Activated T-helper 17 cell treated with anti-CD3 and anti-CD28 coated beads, Interleukin-2, amount 50 U/mL, for 72 hours (primary cell): ENCODE measurements around the gene KIAA1217. TPM values are rescaled to one million over a fixed set of nuclear protein-coding genes. Genes with fewer than 3 reads are reported as not detected.

Experiments
- ATAC-seq: fragments of 150-1000 bp; cut with Tn5 transposase; replicated peaks from 2 replicates; pipeline ENCODE4 v1.10.0; 2021; ENCODE audit warnings: mild to moderate bottlenecking, moderate library complexity
- H3K27ac Mint-ChIP-seq: one replicate; pipeline ENCODE4 v1.8.0; 2022; ENCODE audit warnings: mixed read lengths
- H3K27me3 Mint-ChIP-seq: one replicate; pipeline ENCODE4 v1.8.0; 2022; ENCODE audit warnings: mixed read lengths
- H3K36me3 Mint-ChIP-seq: one replicate; pipeline ENCODE4 v1.8.0; 2022; ENCODE audit warnings: low read depth, mild to moderate bottlenecking, mixed read lengths
- H3K4me1 Mint-ChIP-seq: one replicate; pipeline ENCODE4 v1.8.0; 2022; ENCODE audit warnings: mixed read lengths
- H3K4me3 Mint-ChIP-seq: one replicate; pipeline ENCODE4 v1.8.0; 2022; ENCODE audit warnings: mild to moderate bottlenecking, mixed read lengths
- H3K9me3 Mint-ChIP-seq: one replicate; pipeline ENCODE4 v1.8.0; 2022; ENCODE audit warnings: mixed read lengths
- total RNA-seq, 2 donors: library from RNA; stranded (reverse); gene quantifications; one replicate each; pipeline ENCODE4 v1.2.3, GENCODE V29; 2022

The KIAA1217 gene
- total RNA-seq, 2 donors from 2014 or later = 2.1 to 2.6 TPM

DNA sequence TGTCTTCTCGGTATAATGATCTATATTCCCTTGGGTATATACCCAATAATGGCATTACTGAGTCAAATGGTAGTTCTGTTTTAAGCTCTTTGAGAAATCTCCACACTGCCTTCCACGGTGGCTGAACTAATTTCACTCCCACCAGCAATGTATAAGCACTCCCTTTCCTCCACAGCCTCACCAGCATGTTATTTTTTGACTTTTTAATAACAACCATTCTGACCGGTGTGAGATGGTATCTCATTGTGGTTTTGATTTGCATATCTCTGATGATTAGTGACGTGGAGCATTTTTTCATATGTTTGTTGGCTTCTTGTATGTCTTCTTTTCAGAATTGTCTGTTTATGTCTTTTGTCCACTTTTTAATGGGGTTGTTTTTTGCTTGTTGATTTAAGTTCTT, 33.6 kb downstream of the KIAA1217 start:
- Mint-ChIP-seq H3K4me1 (no peaks in the 10 kb centered on the region), H3K27me3 (peaks cover 21% of the 10 kb centered on the region), H3K27ac (no peak overlapping the region), H3K36me3 (no peaks in the 10 kb centered on the region), H3K9me3 (no peaks in the 10 kb centered on the region), H3K4me3 (no peak overlapping the region)
- ATAC-seq = no peak

DNA sequence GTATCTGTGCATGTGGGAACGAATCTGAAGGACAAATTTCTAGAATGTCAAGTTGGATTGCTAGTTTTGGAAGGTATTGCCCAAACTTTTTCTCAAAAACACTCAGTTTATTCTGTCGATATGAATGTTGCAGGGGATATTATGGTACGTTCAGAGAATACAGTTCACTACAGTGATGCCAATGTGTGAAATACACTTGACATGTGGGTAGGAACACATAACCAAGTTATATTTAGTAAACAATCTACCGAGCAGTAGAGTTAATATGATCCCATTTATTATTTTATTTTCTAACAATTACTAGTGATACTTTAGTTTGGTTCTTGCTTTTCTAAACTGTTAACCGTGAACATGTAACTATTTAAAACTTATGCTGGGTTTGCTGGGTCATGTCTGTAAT, 37.4 kb downstream of the KIAA1217 start:
- Mint-ChIP-seq H3K27me3 (peaks cover 14% of the 10 kb centered on the region), H3K36me3 (no peaks in the 10 kb centered on the region), H3K9me3 (no peaks in the 10 kb centered on the region), H3K27ac (no peak overlapping the region), H3K4me3 (no peak overlapping the region), H3K4me1 (no peaks in the 10 kb centered on the region)
- no peak for ATAC-seq

GRCh38 chr10:24247841-24248240, 38.9 kb downstream of the KIAA1217 start:
- H3K27me3 Mint-ChIP-seq = peaks cover 12% of the 10 kb centered on the region
- no peaks in the 10 kb centered on the region for H3K36me3 Mint-ChIP-seq
- H3K4me3 Mint-ChIP-seq = no peak overlapping the region
- ATAC-seq = no peak
- H3K4me1 Mint-ChIP-seq = no peaks in the 10 kb centered on the region
- H3K9me3 Mint-ChIP-seq = no peaks in the 10 kb centered on the region
- H3K27ac Mint-ChIP-seq = no peak overlapping the region

GRCh38 chr10:24249829-24250415, 41.0 kb downstream of the KIAA1217 start:
- Mint-ChIP-seq H3K27me3 (peaks cover 10% of the 10 kb centered on the region), H3K27ac (no peak overlapping the region), H3K36me3 (no peaks in the 10 kb centered on the region), H3K4me3 (no peak overlapping the region), H3K4me1 (no peaks in the 10 kb centered on the region), H3K9me3 (no peaks in the 10 kb centered on the region)
- ATAC-seq = peak; percentile 11

DNA sequence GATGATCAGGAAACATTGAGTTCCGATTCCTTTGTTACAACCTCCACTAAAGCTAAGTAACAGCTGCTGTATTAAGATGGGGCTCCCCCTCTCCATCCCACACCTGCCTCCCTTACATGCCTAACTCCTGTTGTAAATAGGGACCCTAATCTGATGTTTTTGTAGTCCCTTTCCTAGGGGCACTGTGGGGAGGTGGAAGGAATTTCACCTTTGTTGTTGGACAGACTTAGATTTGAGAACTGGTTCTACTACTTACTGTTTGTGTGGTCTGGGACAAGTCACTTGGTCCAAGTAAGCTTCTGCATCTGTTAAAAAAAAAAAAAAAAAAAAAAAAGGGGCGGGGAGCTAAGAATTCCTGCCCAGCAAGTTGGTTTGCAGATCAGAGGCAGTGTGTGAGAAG, 42.6 kb downstream of the KIAA1217 start:
- Mint-ChIP-seq H3K4me3 (no peak overlapping the region), H3K27me3 (peaks cover 3% of the 10 kb centered on the region), H3K36me3 (no peaks in the 10 kb centered on the region), H3K4me1 (no peaks in the 10 kb centered on the region), H3K27ac (no peak overlapping the region), H3K9me3 (no peaks in the 10 kb centered on the region)
- no peak for ATAC-seq

DNA sequence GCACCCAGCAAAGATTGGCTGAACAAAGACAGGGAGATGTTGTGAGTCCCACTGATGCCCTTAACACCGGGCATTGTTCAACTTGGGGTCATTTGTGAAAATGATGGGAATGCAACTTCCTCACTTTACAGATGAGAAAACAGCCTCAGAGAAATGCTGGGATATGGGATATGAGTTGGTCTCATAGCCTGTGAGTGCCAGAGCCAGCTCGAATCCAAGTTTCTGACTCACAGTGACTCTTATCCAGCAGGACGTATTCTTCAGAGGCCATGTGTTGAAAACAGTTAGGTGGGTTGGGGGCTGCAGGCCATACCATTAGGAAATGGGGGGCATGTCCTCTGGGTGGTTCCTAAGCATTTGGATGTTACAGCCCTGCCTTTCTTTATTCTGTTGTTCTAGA, 45.2 kb downstream of the KIAA1217 start:
- no peak for ATAC-seq
- H3K27me3 Mint-ChIP-seq = peaks cover 7% of the 10 kb centered on the region
- H3K36me3 Mint-ChIP-seq = no peaks in the 10 kb centered on the region
- H3K4me3 Mint-ChIP-seq = no peak overlapping the region
- no peak overlapping the region for H3K27ac Mint-ChIP-seq
- no peaks in the 10 kb centered on the region for H3K4me1 Mint-ChIP-seq
- H3K9me3 Mint-ChIP-seq = no peaks in the 10 kb centered on the region

- Mint-ChIP-seq H3K27me3 (peaks cover 7% of the 10 kb centered on the region), H3K27ac (no peak overlapping the region), H3K4me1 (no peaks in the 10 kb centered on the region), H3K4me3 (no peak overlapping the region), H3K9me3 (no peaks in the 10 kb centered on the region), H3K36me3 (no peaks in the 10 kb centered on the region)
- no peak for ATAC-seq
Measured at GRCh38 chr10:24255115-24255880, 46.4 kb downstream of the KIAA1217 start.

DNA sequence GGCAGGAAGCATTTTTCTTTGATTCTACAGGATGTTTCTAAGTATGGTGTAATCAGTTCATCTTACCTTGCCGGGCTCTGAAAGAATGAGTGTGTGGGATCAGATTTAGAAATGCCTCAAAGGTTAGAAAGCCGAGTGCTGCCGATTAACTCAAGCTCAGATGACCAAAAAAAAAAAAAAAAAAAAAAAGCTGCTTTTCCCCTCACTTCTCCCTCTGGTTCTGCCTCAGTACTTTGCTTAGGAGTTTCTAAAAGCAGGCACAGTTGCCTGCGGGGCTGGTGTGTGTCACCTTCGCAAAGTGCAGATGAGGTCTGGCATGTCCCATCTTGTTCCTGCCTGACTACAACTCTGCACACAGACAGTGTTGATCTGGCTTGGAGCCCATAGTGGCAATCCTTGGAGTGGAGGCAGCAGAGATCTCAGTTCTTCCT, 47.0 kb downstream of the KIAA1217 start:
- Mint-ChIP-seq H3K4me1 (no peaks in the 10 kb centered on the region), H3K4me3 (no peak overlapping the region), H3K27ac (no peak overlapping the region), H3K27me3 (peaks cover 7% of the 10 kb centered on the region), H3K9me3 (no peaks in the 10 kb centered on the region), H3K36me3 (no peaks in the 10 kb centered on the region)
- ATAC-seq = no peak

DNA sequence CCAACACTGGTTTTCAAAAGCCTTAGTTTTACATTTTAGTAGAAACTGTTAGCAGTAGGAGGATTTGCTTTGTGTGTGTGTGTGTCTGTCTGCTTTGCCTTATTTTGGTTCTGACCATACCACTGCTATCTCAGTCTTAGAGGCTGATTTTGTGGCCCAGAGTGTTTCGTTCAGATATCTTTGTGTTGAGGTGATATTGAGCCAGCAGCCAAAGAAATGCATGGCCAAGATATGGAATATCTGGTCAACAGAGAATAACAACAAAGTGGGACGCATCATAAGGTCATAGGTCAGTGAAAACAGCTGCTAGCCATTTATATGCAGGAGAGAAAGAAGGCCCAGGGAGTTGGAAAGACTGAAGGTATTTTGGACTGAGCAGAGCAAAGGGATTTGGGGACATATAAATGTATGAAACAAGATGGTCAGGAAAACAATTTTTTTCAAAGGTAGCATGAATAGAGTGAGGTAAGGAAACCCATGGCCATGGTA, 47.7 kb downstream of the KIAA1217 start:
- H3K27ac Mint-ChIP-seq = no peak overlapping the region
- peaks cover 7% of the 10 kb centered on the region for H3K27me3 Mint-ChIP-seq
- H3K4me1 Mint-ChIP-seq = no peaks in the 10 kb centered on the region
- H3K4me3 Mint-ChIP-seq = no peak overlapping the region
- ATAC-seq = no peak
- no peaks in the 10 kb centered on the region for H3K9me3 Mint-ChIP-seq
- no peaks in the 10 kb centered on the region for H3K36me3 Mint-ChIP-seq

- Mint-ChIP-seq H3K4me1 (no peaks in the 10 kb centered on the region), H3K36me3 (no peaks in the 10 kb centered on the region), H3K27ac (no peak overlapping the region), H3K4me3 (no peak overlapping the region), H3K27me3 (peaks cover 9% of the 10 kb centered on the region), H3K9me3 (no peaks in the 10 kb centered on the region)
- ATAC-seq = no peak
Measured at GRCh38 chr10:24257588-24257987, 48.6 kb downstream of the KIAA1217 start.

GRCh38 chr10:24259365-24260130, 50.6 kb downstream of the KIAA1217 start:
- no peaks in the 10 kb centered on the region for H3K4me1 Mint-ChIP-seq
- H3K27me3 Mint-ChIP-seq = peaks cover 8% of the 10 kb centered on the region
- H3K27ac Mint-ChIP-seq = no peak overlapping the region

GRCh38 chr10:24261627-24262026, 52.7 kb downstream of the KIAA1217 start:
- ATAC-seq = no peak
- Mint-ChIP-seq H3K27me3 (peaks cover 12% of the 10 kb centered on the region), H3K36me3 (no peaks in the 10 kb centered on the region)

More at GRCh38 chr10:24259365-24260130, 50.6 kb downstream of the KIAA1217 start:
- Mint-ChIP-seq H3K36me3 (no peaks in the 10 kb centered on the region), H3K4me3 (no peak overlapping the region), H3K9me3 (no peaks in the 10 kb centered on the region)
- ATAC-seq = no peak

DNA sequence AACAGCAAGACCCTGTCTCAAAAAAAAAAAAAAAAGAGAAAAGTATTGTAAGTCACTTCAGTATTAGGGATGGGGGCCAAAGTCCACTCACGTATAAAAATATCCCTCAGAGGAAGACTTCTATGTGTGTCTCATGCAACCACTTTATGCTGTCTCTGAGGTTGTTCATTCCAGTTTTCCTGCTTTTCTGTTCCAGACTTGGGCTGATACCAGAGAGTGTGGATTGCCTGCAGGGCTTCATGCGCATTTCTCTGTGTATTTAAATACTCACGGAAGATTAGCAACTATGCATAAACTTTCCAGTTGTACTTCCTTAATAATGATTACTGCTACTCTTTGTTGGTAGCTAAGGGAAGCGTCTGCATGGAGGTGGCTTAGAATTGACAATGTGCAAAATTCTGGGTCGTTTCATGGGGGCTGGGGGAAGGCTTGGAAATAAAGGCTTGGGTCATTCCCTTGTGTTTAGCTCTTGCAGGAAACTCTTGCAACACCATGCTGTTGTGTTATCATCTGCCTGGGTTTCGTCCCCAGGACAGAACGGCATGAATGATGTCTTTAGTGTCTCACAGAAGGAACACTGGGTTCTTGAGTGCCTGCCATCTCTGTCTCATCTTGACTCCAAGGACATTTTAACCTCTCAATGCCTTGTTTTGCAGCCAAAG, 54.1 kb downstream of the KIAA1217 start:
- H3K4me3 Mint-ChIP-seq = no peak overlapping the region
- no peak for ATAC-seq
- no peak overlapping the region for H3K27ac Mint-ChIP-seq
- H3K9me3 Mint-ChIP-seq = no peaks in the 10 kb centered on the region
- H3K36me3 Mint-ChIP-seq = no peaks in the 10 kb centered on the region
- H3K27me3 Mint-ChIP-seq = peaks cover 10% of the 10 kb centered on the region
- H3K4me1 Mint-ChIP-seq = no peaks in the 10 kb centered on the region

More at GRCh38 chr10:24261627-24262026, 52.7 kb downstream of the KIAA1217 start:
- Mint-ChIP-seq H3K9me3 (no peaks in the 10 kb centered on the region), H3K27ac (no peak overlapping the region), H3K4me1 (no peaks in the 10 kb centered on the region), H3K4me3 (no peak overlapping the region)

- H3K36me3 Mint-ChIP-seq = no peaks in the 10 kb centered on the region
- no peaks in the 10 kb centered on the region for H3K9me3 Mint-ChIP-seq
- H3K27ac Mint-ChIP-seq = no peak overlapping the region
- H3K4me3 Mint-ChIP-seq = no peak overlapping the region
- ATAC-seq = peak; percentile 44
- peaks cover 3% of the 10 kb centered on the region for H3K27me3 Mint-ChIP-seq
- no peaks in the 10 kb centered on the region for H3K4me1 Mint-ChIP-seq
Measured at GRCh38 chr10:24269476-24269875, 60.5 kb downstream of the KIAA1217 start.
